ENCODE data around the gene MTHFS. TPM values are rescaled to one million over a fixed set of nuclear protein-coding genes. Genes with fewer than 3 reads are reported as not detected.

Gene MTHFS
- total RNA-seq, 1 donor from 2014 or later: 3.8 TPM

- Mint-ChIP-seq H3K4me1 (ENCODE audit: low read depth, unreplicated experiment) (no peaks in the 10 kb centered on the region), H3K9me3 (ENCODE audit: unreplicated experiment) (peaks cover 24% of the 10 kb centered on the region), H3K27ac (ENCODE audit: unreplicated experiment) (peak overlapping the region; percentile 99), H3K4me3 (ENCODE audit: unreplicated experiment) (peak overlapping the region; percentile 99), H3K36me3 (ENCODE audit: unreplicated experiment) (peaks cover 24% of the 10 kb centered on the region), H3K27me3 (ENCODE audit: unreplicated experiment) (peaks cover 8% of the 10 kb centered on the region)
- TF ChIP-seq, protein P1, sequence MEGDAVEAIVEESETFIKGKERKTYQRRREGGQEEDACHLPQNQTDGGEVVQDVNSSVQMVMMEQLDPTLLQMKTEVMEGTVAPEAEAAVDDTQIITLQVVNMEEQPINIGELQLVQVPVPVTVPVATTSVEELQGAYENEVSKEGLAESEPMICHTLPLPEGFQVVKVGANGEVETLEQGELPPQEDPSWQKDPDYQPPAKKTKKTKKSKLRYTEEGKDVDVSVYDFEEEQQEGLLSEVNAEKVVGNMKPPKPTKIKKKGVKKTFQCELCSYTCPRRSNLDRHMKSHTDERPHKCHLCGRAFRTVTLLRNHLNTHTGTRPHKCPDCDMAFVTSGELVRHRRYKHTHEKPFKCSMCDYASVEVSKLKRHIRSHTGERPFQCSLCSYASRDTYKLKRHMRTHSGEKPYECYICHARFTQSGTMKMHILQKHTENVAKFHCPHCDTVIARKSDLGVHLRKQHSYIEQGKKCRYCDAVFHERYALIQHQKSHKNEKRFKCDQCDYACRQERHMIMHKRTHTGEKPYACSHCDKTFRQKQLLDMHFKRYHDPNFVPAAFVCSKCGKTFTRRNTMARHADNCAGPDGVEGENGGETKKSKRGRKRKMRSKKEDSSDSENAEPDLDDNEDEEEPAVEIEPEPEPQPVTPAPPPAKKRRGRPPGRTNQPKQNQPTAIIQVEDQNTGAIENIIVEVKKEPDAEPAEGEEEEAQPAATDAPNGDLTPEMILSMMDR (IDR thresholded peaks at IDR 0.05; ENCODE audit: partially characterized antibody, unreplicated experiment): no peak
- peak; percentile 83 for DNase-seq
Observed at GRCh38 chr15:79923079-79923514, 26.3 kb upstream of the MTHFS start.

DNA sequence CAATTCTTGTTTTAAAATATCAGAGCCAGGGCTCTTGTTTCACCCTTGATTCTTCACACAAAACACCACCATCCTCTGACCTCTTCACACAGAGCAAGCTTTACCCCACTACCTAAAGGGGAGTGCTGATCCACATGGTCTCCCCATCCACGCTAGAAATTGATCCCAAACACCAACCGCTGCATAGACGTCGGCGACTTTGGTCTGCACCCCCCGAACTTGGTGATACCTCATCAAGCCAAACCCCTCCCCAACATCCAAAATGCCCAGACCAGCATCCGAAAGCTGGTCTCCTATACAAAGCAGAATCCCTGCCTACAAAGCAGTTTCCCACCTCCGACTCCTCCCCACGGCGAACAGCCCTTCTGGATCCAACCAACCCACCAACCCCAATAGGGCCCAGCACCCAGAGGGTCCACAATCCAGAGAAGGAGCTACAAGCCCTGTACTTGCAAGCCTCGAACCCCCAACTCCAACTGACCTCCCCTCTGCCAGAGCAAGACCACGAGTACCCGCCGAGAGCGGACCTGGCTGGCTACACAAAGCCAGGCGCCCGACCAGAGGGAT is 25.8 kb upstream of the MTHFS start:
- Mint-ChIP-seq H3K27ac (ENCODE audit: unreplicated experiment) (peak overlapping the region; percentile 99), H3K4me3 (ENCODE audit: unreplicated experiment) (peak overlapping the region; percentile 99), H3K27me3 (ENCODE audit: unreplicated experiment) (peaks cover 8% of the 10 kb centered on the region), H3K36me3 (ENCODE audit: unreplicated experiment) (peaks cover 27% of the 10 kb centered on the region), H3K9me3 (ENCODE audit: unreplicated experiment) (peaks cover 24% of the 10 kb centered on the region), H3K4me1 (ENCODE audit: low read depth, unreplicated experiment) (no peaks in the 10 kb centered on the region)
- DNase-seq: no peak
- TF ChIP-seq, protein P1 (IDR thresholded peaks at IDR 0.05; ENCODE audit: partially characterized antibody, unreplicated experiment): no peak

DNA sequence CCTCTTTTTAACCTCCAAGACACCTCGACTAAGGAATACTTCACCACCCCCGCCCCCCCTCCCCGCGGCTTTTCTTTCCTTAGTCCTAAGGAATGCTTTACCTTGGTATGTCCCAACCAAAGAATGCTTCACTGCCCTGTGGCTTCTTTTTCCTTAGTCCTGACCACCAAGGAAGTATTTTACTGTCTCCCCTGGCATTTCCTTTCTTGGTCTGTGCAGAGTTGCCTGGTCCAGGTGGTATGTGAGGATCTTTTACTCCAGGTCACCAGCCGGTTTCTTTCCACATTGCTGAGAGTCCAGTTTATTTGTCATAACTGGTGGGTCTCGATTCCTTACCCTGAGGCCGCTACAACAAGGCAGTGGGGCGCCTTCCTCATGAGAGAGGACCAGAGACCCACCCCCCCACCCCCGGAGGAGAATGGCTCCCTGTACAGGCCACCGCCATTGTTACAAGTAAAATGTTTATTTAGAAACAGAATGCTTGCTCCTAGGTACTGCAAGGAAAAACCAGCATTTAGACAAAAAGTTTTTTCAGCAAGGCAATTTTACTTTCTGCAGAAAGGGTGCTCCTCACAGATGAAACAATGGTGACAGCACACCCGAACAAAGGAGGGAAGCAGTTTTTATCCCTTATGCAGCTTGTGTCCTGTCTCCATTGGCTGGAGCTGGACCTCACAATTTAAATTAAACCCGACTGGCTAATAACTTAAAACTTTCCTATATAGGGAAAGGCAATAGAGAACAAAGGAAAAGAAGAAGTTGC is 23.1 kb upstream of the MTHFS start:
- Mint-ChIP-seq H3K27me3 (ENCODE audit: unreplicated experiment) (peaks cover 10% of the 10 kb centered on the region), H3K27ac (ENCODE audit: unreplicated experiment) (no peak overlapping the region), H3K4me1 (ENCODE audit: low read depth, unreplicated experiment) (no peaks in the 10 kb centered on the region), H3K36me3 (ENCODE audit: unreplicated experiment) (peaks cover 45% of the 10 kb centered on the region), H3K9me3 (ENCODE audit: unreplicated experiment) (peaks cover 23% of the 10 kb centered on the region), H3K4me3 (ENCODE audit: unreplicated experiment) (no peak overlapping the region)
- TF ChIP-seq, protein P1 (IDR thresholded peaks at IDR 0.05; ENCODE audit: partially characterized antibody, unreplicated experiment): no peak
- no peak for DNase-seq

DNA sequence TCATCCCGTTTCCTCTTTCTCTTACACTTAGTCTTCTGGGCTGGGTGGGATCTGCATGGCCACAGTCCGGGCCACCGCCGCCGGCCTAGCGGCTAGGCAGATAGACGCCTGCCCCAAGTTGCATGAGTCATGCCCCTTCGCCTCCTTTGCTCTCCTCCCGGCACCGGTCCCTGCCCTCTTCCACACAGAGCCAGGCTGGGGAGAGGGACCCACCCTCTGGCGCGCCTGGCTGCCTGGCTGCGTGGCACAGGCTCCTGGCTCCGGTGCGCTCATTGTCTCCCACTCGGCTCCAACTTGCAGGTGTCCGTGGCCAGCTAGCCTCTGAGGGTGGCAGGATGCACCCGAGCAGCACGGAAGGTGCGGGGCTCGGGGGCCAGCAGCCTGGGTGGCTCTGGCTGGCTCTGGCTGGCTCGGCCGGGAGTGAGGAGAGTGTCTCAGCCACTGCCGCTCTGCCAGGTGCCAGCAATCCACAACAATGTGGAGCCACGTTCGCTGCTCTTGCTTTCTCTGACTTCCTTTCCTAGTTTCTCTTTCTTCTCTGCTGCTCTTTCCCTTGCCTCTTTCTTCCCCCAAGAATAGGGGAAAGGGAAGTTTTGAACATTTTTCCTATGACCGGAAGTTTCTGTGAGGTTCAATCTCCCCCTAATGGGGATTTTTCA is 22.4 kb upstream of the MTHFS start:
- TF ChIP-seq, protein P1 (IDR thresholded peaks at IDR 0.05; ENCODE audit: partially characterized antibody, unreplicated experiment): no peak
- DNase-seq: no peak
- H3K9me3 Mint-ChIP-seq (ENCODE audit: unreplicated experiment): peaks cover 23% of the 10 kb centered on the region
- H3K27ac Mint-ChIP-seq (ENCODE audit: unreplicated experiment): no peak overlapping the region
- H3K27me3 Mint-ChIP-seq (ENCODE audit: unreplicated experiment): peaks cover 8% of the 10 kb centered on the region
- no peaks in the 10 kb centered on the region for H3K4me1 Mint-ChIP-seq (ENCODE audit: low read depth, unreplicated experiment)
- H3K36me3 Mint-ChIP-seq (ENCODE audit: unreplicated experiment): peaks cover 52% of the 10 kb centered on the region
- no peak overlapping the region for H3K4me3 Mint-ChIP-seq (ENCODE audit: unreplicated experiment)

Measured in glutamatergic neuron (in vitro differentiated cells).